ENCODE data around the gene GPC6. TPM values are rescaled to one million over a fixed set of nuclear protein-coding genes. Genes with fewer than 3 reads are reported as not detected.

The GPC6 gene
- total and polyA plus RNA-seq, 9 of the 15 experiments (the other 6 are each of a cell fraction or from before 2014, with no cell fraction given), result under 0.01 to 0.20 (median 0.01) TPM; not detected in 4

- intact Hi-C loops (cut with micrococcal nuclease), result no loop called here
- Histone ChIP-seq H3K36me3 (ENCODE audit: control insufficient read depth, insufficient read depth, low read length) (no peaks in the 10 kb centered on the region), H3K4me2 (ENCODE audit: insufficient read depth, low read length) (no peak overlapping the region), H3K9me1 (ENCODE audit: control insufficient read depth, insufficient read depth, low read length) (no peaks in the 10 kb centered on the region), H3K9me3 (replicated peaks; ENCODE audit: control insufficient read depth, insufficient read depth, low read depth, low read length) (no peaks in the 10 kb centered on the region), H3K27ac (ENCODE audit: extremely low read depth, low read depth, low read length) (no peak overlapping the region), H3K27me3 (ENCODE audit: control insufficient read depth in 2 of 2, insufficient read depth in 2 of 2, low read length in 2 of 2) (no peaks in the 10 kb centered on the region), H3K79me2 (ENCODE audit: control insufficient read depth, insufficient read depth, low read length) (no peaks in the 10 kb centered on the region), H3K9ac (ENCODE audit: insufficient read depth in 1 of 2, low read depth in 2 of 2, low read length in 2 of 2) (no peak overlapping the region), H3K4me3 (no peak overlapping the region), H3K4me1 (replicated peaks in 1 of 2; ENCODE audit: control insufficient read depth in 2 of 2, insufficient read depth in 2 of 2, low read length in 2 of 2) (no peaks in the 10 kb centered on the region), H4K20me1 (replicated peaks; ENCODE audit: control insufficient read depth, insufficient read depth, low read length) (no peaks in the 10 kb centered on the region), H2AFZ (ENCODE audit: low read depth, low read length) (no peak overlapping the region)
- CTCF ChIA-PET (ENCODE audit: low intra/inter-chr PET ratio), result no interaction called here
- no peak for ATAC-seq
- POLR2A ChIA-PET, result no interaction called here
- no TSS peak for BruUV-seq (replicated peaks)
- DNase-seq (ENCODE audit: extremely low read depth in 1 of 4, low spot score in 3 of 4), result no peak
- 2% methylated on average over 6 of the region's 6 CpGs for WGBS (ENCODE audit: insufficient coverage, low coverage, missing lambda C conversion rate)
- in situ Hi-C loops (cut with MboI), result no loop called here
- no peak for FAIRE-seq
- TF ChIP-seq FOXP1 (CRISPR knock-in tag; IDR thresholded peaks at IDR 0.05) (no peak), ZNF785 (CRISPR knock-in tag; IDR thresholded peaks at IDR 0.05) (no peak), RB1 (IDR thresholded peaks at IDR 0.05; ENCODE audit: low read depth) (no peak), MAFG (tag; conservative IDR thresholded peaks at IDR 0.05) (no peak), SMARCB1 (IDR thresholded peaks at IDR 0.05; ENCODE audit: insufficient read length, low read depth) (no peak)
- TF ChIP-seq, protein P1, sequence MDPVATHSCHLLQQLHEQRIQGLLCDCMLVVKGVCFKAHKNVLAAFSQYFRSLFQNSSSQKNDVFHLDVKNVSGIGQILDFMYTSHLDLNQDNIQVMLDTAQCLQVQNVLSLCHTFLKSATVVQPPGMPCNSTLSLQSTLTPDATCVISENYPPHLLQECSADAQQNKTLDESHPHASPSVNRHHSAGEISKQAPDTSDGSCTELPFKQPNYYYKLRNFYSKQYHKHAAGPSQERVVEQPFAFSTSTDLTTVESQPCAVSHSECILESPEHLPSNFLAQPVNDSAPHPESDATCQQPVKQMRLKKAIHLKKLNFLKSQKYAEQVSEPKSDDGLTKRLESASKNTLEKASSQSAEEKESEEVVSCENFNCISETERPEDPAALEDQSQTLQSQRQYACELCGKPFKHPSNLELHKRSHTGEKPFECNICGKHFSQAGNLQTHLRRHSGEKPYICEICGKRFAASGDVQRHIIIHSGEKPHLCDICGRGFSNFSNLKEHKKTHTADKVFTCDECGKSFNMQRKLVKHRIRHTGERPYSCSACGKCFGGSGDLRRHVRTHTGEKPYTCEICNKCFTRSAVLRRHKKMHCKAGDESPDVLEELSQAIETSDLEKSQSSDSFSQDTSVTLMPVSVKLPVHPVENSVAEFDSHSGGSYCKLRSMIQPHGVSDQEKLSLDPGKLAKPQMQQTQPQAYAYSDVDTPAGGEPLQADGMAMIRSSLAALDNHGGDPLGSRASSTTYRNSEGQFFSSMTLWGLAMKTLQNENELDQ (CRISPR knock-in tag; IDR thresholded peaks at IDR 0.05; ENCODE audit: borderline replicate concordance), result no peak
These were observed 1099.0 kb downstream of the GPC6 start for GRCh38 chr13:94325650-94326049.
